Naive thymus-derived CD8-positive, alpha-beta T cell (primary cell): ENCODE data around the gene PLCD3. TPM values are rescaled to one million over a fixed set of nuclear protein-coding genes. Genes with fewer than 3 reads are reported as not detected.

Experiments
- ATAC-seq, 2 donors: fragments of 150-1000 bp; cut with Tn5 transposase in 1 of 2; sonication (Bioruptor Pico), chemical (Tn5 transposase) in 1 of 2; 1 replicate in 1 of 2; 2 replicates in 1 of 2; pipeline ENCODE4 v1.10.0; 2021; ENCODE audit warnings: mild to moderate bottlenecking in 2 of 2, moderate library complexity in 2 of 2
- POLR2A ChIA-PET: fragments of 350-600 bp; sonication (Branson Sonifier 250); formaldehyde crosslinking; loops from one replicate; lab custom pipeline; 2021; ENCODE audit warnings: antibody characterized with exemption; lab: Charles Lee
- DNase-seq, 10 donors: peaks; one replicate each; pipeline versions ENCODE4 v3.0.0 to v3.0.0-alpha.2; 2020 to 2022
- H3K27ac Mint-ChIP-seq, 10 donors: one replicate each; pipeline ENCODE4 v1.8.0; 2020 to 2022; ENCODE audit warnings: mild to moderate bottlenecking in 10 of 10, mixed read lengths in 10 of 10, moderate library complexity in 4 of 10, inconsistent platforms in 1 of 10
- H3K27me3 Mint-ChIP-seq, 5 donors: one replicate each; pipeline ENCODE4 v1.8.0; 2021 to 2022; ENCODE audit warnings: mixed read lengths in 5 of 5
- H3K36me3 Mint-ChIP-seq, 3 donors: one replicate each; pipeline ENCODE4 v1.8.0; 2020 to 2022; ENCODE audit warnings: mixed read lengths in 3 of 3, mild to moderate bottlenecking in 2 of 3, inconsistent platforms in 1 of 3
- H3K4me1 Mint-ChIP-seq, 4 donors: one replicate each; pipeline ENCODE4 v1.8.0; 2021 to 2022; ENCODE audit warnings: mixed read lengths in 4 of 4
- H3K4me3 Mint-ChIP-seq, 10 donors: one replicate each; pipeline ENCODE4 v1.8.0; 2020 to 2022; ENCODE audit warnings: mild to moderate bottlenecking in 10 of 10, mixed read lengths in 10 of 10, moderate library complexity in 6 of 10, inconsistent platforms in 1 of 10
- H3K9me3 Mint-ChIP-seq, 9 donors: one replicate each; pipeline ENCODE4 v1.8.0; 2020 to 2022; ENCODE audit warnings: mixed read lengths in 9 of 9, mild to moderate bottlenecking in 3 of 9, inconsistent platforms in 1 of 9, moderate library complexity in 1 of 9
- polyA plus RNA-seq, 3 donors: library from polyadenylated mRNA; unstranded; fragments of 300-500 nt; fragmentation: Illumina TruSeq; gene quantifications; one replicate each; pipeline ENCODE4 v1.2.3, GENCODE V29; 2021
- total RNA-seq, 8 experiments: library from RNA in 2 of 8; stranded (reverse) in 2 of 8; gene quantifications; one replicate each; pipeline ENCODE4 v1.2.3 and lab custom pipeline; 2021 to 2026

The PLCD3 gene
- total and polyA plus RNA-seq, 5 experiments from 2014 or later = 0.35 to 4.0 (median 0.65) TPM

DNA sequence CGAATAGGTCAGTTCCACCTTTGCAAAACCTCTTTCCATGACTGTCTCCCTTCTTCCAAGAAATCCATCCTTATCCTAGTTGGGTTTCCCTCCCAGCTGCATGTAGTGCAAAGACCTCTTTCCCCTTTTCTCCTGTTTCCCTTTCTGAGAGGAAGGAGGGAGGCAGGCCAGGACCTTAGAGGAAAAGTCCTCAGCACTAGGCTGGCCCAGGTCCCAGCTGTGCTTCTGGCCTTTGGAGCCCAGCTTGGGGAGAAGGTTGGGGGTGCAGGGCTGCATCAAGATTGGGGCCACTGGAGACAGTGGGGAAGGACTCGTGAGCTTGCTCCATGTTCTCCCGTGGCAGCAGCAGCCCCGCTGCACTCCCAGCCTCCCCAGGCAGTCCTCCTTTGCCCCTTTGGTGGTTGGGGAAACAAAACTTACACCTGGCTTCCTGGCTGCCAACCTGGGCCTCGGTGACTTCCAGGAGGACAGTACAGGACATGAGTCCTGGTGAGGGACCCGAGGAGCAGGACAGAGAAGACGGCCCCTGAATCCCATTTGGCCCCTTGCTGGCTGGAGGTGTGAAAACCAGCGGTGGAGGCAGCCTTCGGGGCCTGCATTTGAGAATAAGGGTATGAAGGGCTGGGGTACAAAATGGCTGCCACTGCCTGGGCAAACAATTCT lies 29.8 kb upstream of the PLCD3 start:
- DNase-seq = no peak
- Mint-ChIP-seq H3K4me1 (peaks cover 14 to 41% (median 37%) of the 10 kb centered on the region in 4 donors), H3K4me3 (peak overlapping the region; percentile 88 to 98 (median 95)), H3K27ac (peak overlapping the region in 9 of 10 donors; percentile 96 to 99 (median 98)), H3K36me3 (peaks cover 0 to 13% (median 3%) of the 10 kb centered on the region in 3 donors), H3K27me3 (no peaks in the 10 kb centered on the region), H3K9me3 (no peaks in the 10 kb centered on the region)
- no peak for ATAC-seq
- POLR2A ChIA-PET = interaction anchor here (0.6 to 9.4 kb wide), 25 partner anchors 10 to 1046 kb away, joined by 3 to 676 read pairs (median 11); partner anchors contain the start of genes ACBD4, DCAKD, FMNL1 and HEXIM1

DNA sequence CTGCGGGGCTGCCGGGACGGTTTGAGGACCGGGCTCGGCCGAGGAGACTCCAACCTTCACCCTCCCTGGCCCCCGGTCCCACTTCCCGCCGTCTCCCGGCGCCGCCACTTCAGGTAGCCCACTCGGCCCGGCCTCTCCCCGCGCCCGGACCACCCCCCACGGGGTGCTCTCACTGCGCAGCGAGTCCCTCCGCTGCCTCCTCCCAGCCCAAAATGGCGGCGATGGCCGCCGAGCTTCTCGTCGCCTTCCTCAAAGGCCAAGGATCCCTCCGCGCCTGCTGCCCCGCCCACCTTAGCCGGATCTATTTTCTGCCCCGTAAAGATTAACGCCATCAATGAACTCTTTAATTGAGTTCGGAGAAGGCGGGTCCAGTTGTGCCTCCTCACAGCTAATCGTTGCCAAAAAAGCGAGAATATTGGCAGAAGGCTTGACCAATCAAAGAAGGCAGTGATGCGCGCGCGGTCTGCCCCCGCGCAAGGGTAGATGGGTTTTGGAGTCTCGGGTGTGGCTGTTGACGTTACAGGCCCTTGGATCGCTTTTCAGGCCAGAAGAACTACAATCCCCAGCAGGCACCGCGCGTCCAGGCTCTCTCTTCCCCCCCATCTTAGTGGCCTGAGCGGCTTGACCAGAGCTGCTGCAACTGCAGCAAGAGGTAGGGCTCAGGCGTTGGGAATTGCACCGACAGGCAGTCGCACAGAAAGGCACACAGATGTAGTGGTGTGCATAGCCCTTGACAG lies 29.1 kb upstream of the PLCD3 start, which contains the start of gene HEXIM2:
TSS of gene HEXIM2 (plus strand) at position 588 of the 737 bp plus-strand sequence. CDS start 919 bp downstream, outside the sequence.
- H3K4me1 Mint-ChIP-seq = peaks cover 14 to 45% (median 37%) of the 10 kb centered on the region in 4 donors
- H3K9me3 Mint-ChIP-seq = no peaks in the 10 kb centered on the region
- peak; percentile 91 to 100 (median 99) for DNase-seq
- no peaks in the 10 kb centered on the region for H3K27me3 Mint-ChIP-seq
- POLR2A ChIA-PET = interaction anchor here (0.5 to 9.4 kb wide), 28 partner anchors 10 to 975 kb away, joined by 3 to 676 read pairs (median 8); partner anchors contain the start of genes ACBD4, DCAKD, FMNL1 and HEXIM1
- peak within 1 kb of the TSS; percentile 96 to 99 (median 98) for H3K27ac Mint-ChIP-seq
- ATAC-seq = peak; percentile 93 to 95
- peak within 1 kb of the TSS; percentile 88 to 98 (median 95) for H3K4me3 Mint-ChIP-seq
- H3K36me3 Mint-ChIP-seq = peaks cover 0 to 13% (median 3%) of the 10 kb centered on the region in 3 donors

DNA sequence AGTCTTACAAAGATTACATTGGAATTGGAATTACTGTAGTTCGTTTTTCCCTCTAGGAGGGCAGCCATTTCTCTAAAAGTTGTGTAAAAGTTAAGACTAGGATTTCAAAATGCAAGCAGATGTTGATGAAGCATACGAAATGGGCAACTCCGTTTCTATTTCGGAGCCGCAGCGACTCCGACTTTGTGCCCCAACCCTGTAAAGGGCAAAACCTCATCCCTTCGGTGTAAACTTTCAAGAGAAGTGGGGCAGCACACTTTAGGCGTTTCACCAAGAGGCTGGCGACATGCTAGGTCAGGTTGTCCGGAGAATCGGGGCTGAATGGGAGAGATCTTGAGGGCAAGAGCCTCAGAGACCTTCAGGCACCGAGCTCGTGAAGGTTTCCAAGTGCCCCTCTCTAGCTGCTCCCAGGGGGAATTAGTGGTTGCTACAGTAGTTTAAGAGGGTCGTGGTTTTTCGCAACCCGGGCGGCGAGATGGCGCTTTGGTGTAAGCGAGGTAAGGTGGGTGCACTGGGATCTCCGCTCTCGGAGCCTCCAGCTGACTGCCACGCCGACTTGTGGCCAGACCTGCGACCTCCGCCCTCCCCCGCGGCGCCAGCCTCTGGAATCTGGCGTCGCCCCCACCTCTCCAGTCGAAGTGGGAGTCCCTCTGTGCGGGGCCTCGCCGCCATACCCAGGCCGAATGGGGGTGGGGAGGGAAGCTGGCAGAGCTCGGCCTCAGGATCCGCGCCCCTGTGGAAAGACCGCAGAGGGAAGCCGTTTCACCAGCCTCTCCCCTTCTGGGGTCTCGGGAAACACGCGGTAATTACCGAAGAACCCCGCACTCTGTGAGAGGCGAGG lies 28.4 kb upstream of the PLCD3 start:
- ATAC-seq (peak; percentile 37 to 39), DNase-seq (peak in 6 of 10 donors; percentile 46 to 81 (median 52))
- Mint-ChIP-seq H3K36me3 (peaks cover 0 to 13% (median 3%) of the 10 kb centered on the region in 3 donors), H3K27ac (peak overlapping the region; percentile 96 to 99 (median 98)), H3K4me1 (peaks cover 14 to 53% (median 42%) of the 10 kb centered on the region in 4 donors), H3K9me3 (no peaks in the 10 kb centered on the region), H3K4me3 (peak overlapping the region; percentile 88 to 98 (median 95)), H3K27me3 (no peaks in the 10 kb centered on the region)
- POLR2A ChIA-PET = interaction anchor here (0.5 to 9.4 kb wide), 28 partner anchors 10 to 975 kb away, joined by 3 to 676 read pairs (median 8); partner anchors contain the start of genes ACBD4, DCAKD, FMNL1 and HEXIM1

DNA sequence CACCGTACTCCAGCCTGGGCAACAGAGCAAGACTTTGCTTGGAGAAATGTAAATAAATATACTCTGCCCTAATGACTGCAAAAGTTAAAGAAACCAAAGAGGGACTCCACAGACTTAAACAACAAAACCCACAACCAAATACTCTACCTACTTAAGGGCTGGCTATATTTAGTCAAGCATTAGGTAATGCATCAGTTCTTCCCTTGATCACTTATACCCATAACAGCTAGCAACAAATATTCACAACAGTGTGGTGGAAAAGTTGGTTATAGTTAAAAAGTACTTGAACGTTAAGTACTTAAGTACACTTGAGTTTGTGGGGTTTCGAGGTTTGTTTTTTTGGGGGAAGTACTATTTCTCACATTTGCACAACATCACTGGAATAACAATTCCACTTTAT lies 23.9 kb upstream of the PLCD3 start:
- POLR2A ChIA-PET = interaction anchor here (1.1 to 9.4 kb wide), 5 partner anchors 6 to 63 kb away, joined by 3 to 676 read pairs (median 6); partner anchors contain the start of gene HEXIM1
- Mint-ChIP-seq H3K9me3 (no peaks in the 10 kb centered on the region), H3K4me1 (peaks cover 15 to 59% (median 44%) of the 10 kb centered on the region in 4 donors)

DNA sequence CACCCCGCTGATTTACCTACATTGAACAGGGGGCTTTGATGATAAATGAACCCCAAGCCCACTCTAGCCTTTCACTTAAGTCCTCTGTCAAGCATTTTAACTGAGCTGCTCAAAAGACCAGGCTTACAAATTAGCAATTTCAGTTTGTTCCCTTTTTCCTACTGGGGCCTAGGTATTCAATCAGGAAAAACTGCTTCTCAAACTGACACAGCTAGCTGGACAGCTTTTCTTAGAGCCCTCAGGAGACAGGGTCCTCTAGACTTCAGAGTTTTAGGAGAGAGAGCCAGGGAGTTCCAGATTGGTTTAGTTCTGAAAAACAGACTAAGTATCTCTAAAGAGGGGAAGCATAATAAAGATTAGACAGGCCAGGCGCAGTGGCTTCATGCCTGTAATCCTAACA lies 23.2 kb upstream of the PLCD3 start:
- Mint-ChIP-seq H3K36me3 (peaks cover 0 to 13% (median 3%) of the 10 kb centered on the region in 3 donors), H3K4me1 (peaks cover 18 to 64% (median 50%) of the 10 kb centered on the region in 4 donors), H3K27me3 (no peaks in the 10 kb centered on the region), H3K27ac (peak overlapping the region in 8 of 10 donors; percentile 52 to 90 (median 71)), H3K4me3 (no peak overlapping the region), H3K9me3 (no peaks in the 10 kb centered on the region)
- no peak for ATAC-seq
- no peak for DNase-seq
- POLR2A ChIA-PET = interaction anchor here (0.6 to 2.4 kb wide), 7 partner anchors 12 to 1767 kb away, joined by 3 to 18 read pairs (median 6); partner anchors contain the start of gene ACBD4

More for the DNA sequence above, 23.9 kb upstream of the PLCD3 start:
- DNase-seq (no peak), ATAC-seq (no peak)
- Mint-ChIP-seq H3K27ac (peak overlapping the region in 6 of 10 donors; percentile 31 to 74 (median 56)), H3K4me3 (no peak overlapping the region), H3K27me3 (no peaks in the 10 kb centered on the region), H3K36me3 (peaks cover 0 to 13% (median 3%) of the 10 kb centered on the region in 3 donors)

DNA sequence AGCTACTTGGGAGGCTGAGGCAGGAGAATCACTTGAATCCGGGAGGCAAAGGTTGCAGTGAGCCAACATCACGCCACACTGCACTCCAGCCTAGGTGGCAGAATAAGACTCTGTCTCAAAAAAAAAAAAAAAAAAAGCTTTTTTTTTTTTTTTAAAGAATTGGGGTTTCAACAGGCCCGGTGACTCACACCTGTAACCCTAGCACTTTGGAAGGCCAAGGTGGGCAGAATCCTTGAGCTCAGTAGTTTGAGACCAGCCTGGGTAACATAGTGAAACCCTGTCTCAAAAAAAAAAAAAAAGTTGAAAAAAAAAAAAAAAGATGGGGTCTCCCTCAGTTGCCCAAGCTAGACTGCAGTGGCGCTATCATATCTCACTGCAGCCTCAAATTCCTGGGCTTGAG lies 22.7 kb upstream of the PLCD3 start:
- H3K27me3 Mint-ChIP-seq = no peaks in the 10 kb centered on the region
- POLR2A ChIA-PET = interaction anchor here (0.6 to 2.4 kb wide), 8 partner anchors 11 to 1952 kb away, joined by 3 to 18 read pairs (median 6); partner anchors contain the start of gene ACBD4
- H3K36me3 Mint-ChIP-seq = peaks cover 0 to 13% (median 3%) of the 10 kb centered on the region in 3 donors
- peaks cover 19 to 63% (median 49%) of the 10 kb centered on the region in 4 donors for H3K4me1 Mint-ChIP-seq
- H3K4me3 Mint-ChIP-seq = no peak overlapping the region
- H3K9me3 Mint-ChIP-seq = no peaks in the 10 kb centered on the region
- H3K27ac Mint-ChIP-seq = peak overlapping the region in 4 of 10 donors; percentile 31 to 60 (median 54)
- no peak for DNase-seq
- peak in 1 of 2 donors; percentile 21 for ATAC-seq

DNA sequence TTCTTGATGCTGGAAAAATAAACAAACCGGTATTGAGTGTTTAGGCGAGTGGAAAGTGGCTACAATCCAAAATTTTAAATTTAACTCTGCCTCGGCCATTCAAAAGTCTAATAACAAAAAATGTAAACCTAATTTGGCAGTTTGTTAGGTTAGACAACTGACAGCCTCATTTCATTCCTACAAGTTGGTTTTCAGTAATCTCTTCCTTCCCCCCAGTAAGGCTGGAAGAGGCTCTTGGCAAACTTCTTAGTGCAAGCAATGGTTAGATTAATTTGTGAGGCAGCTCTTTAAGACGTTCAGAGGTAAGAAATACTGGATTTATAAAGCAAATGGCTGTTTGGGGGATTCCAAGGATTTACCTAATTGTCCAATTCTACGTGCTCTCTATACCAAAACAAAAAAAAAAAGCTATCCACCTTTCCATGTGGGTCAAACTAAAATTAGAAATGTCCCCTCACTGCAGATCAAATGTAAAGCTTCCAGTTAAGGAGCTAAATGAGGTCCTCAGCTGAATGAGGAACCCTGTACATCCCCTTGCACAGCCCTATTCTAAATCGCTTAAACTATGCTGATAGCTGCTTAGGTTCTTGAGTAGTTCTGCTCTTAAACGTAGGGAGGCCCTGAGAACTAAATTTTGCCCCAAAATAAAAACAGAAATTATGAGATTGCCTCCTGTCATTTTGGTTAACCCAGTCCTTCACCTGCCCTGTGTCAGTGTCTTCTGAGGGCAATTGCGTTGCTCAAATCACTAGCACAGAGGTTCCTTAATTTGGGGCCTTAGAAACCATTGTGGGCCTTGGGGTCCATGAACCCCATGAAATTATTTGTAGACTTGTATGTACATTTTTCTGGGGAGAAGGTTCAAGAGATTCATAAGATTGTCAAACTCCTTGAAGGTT lies 18.8 kb upstream of the PLCD3 start:
- ATAC-seq (no peak), DNase-seq (no peak)
- H3K4me1 Mint-ChIP-seq = peaks cover 34 to 59% (median 50%) of the 10 kb centered on the region in 4 donors
- peaks cover 0 to 2% (median 0%) of the 10 kb centered on the region in 3 donors for H3K36me3 Mint-ChIP-seq
- H3K4me3 Mint-ChIP-seq = peak overlapping the region; percentile 31 to 98 (median 74)
- POLR2A ChIA-PET = interaction anchor here (0.6 to 11.0 kb wide), 12 partner anchors 9 to 1030 kb away, joined by 3 to 676 read pairs (median 32); partner anchors contain the start of genes ACBD4, FMNL1, HEXIM2 and NMT1
- H3K27me3 Mint-ChIP-seq = peaks cover 0 to 3% (median 0%) of the 10 kb centered on the region in 5 donors
- H3K9me3 Mint-ChIP-seq = no peaks in the 10 kb centered on the region
- H3K27ac Mint-ChIP-seq = peak overlapping the region; percentile 55 to 95 (median 85)

DNA sequence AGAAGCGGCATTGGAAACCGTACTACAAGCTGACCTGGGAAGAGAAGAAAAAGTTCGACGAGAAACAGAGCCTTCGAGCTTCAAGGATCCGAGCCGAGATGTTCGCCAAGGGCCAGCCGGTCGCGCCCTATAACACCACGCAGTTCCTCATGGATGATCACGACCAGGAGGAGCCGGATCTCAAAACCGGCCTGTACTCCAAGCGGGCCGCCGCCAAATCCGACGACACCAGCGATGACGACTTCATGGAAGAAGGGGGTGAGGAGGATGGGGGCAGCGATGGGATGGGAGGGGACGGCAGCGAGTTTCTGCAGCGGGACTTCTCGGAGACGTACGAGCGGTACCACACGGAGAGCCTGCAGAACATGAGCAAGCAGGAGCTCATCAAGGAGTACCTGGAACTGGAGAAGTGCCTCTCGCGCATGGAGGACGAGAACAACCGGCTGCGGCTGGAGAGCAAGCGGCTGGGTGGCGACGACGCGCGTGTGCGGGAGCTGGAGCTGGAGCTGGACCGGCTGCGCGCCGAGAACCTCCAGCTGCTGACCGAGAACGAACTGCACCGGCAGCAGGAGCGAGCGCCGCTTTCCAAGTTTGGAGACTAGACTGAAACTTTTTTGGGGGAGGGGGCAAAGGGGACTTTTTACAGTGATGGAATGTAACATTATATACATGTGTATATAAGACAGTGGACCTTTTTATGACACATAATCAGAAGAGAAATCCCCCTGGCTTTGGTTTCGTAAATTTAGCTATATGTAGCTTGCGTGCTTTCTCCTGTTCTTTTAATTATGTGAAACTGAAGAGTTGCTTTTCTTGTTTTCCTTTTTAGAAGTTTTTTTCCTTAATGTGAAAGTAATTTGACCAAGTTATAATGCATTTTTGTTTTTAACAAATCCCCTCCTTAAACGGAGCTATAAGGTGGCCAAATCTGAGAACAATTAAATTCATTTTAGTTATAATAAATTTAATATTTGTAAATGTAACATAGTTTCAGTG lies 17.7 kb upstream of the PLCD3 start:
- ATAC-seq (no peak), DNase-seq (peak in 4 of 10 donors; percentile 31 to 44 (median 41))
- Mint-ChIP-seq H3K27me3 (peaks cover 0 to 3% (median 0%) of the 10 kb centered on the region in 5 donors), H3K9me3 (no peaks in the 10 kb centered on the region), H3K36me3 (peaks cover 0 to 2% (median 0%) of the 10 kb centered on the region in 3 donors), H3K4me3 (peak overlapping the region; percentile 93 to 99 (median 96)), H3K4me1 (peaks cover 34 to 64% (median 50%) of the 10 kb centered on the region in 4 donors), H3K27ac (peak overlapping the region; percentile 95 to 100 (median 100))
- POLR2A ChIA-PET = interaction anchor here (0.6 to 11.0 kb wide), 19 partner anchors 10 to 245 kb away, joined by 3 to 676 read pairs (median 18); partner anchors contain the start of genes ACBD4, FMNL1, HEXIM2 and MAP3K14

DNA sequence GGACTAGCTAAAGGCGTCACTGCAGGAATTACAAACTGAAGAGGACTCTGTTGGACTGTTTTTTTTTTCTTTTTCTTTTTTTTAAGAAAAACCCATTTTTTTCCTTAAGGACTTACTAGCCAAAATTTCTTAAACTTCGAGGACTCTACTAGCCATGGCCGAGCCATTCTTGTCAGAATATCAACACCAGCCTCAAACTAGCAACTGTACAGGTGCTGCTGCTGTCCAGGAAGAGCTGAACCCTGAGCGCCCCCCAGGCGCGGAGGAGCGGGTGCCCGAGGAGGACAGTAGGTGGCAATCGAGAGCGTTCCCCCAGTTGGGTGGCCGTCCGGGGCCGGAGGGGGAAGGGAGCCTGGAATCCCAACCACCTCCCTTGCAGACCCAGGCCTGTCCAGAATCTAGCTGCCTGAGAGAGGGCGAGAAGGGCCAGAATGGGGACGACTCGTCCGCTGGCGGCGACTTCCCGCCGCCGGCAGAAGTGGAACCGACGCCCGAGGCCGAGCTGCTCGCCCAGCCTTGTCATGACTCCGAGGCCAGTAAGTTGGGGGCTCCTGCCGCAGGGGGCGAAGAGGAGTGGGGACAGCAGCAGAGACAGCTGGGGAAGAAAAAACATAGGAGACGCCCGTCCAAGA lies 16.8 kb upstream of the PLCD3 start:
- H3K36me3 Mint-ChIP-seq = peaks cover 0 to 2% (median 0%) of the 10 kb centered on the region in 3 donors
- ATAC-seq (peak; percentile 29 to 32), DNase-seq (peak; percentile 59 to 85 (median 73))
- H3K4me1 Mint-ChIP-seq = peaks cover 34 to 67% (median 49%) of the 10 kb centered on the region in 4 donors
- no peaks in the 10 kb centered on the region for H3K9me3 Mint-ChIP-seq
- peaks cover 0 to 3% (median 0%) of the 10 kb centered on the region in 5 donors for H3K27me3 Mint-ChIP-seq
- H3K27ac Mint-ChIP-seq = peak overlapping the region; percentile 97 to 100 (median 100)
- POLR2A ChIA-PET = interaction anchor here (0.5 to 11.0 kb wide), 28 partner anchors 9 to 933 kb away, joined by 3 to 676 read pairs (median 9); partner anchors contain the start of genes ACBD4, EFTUD2, FMNL1 and HEXIM2
- H3K4me3 Mint-ChIP-seq = peak overlapping the region; percentile 93 to 99 (median 96)
